ENCODE measurements around the gene TCEA2.

TCEA2 gene

DNA sequence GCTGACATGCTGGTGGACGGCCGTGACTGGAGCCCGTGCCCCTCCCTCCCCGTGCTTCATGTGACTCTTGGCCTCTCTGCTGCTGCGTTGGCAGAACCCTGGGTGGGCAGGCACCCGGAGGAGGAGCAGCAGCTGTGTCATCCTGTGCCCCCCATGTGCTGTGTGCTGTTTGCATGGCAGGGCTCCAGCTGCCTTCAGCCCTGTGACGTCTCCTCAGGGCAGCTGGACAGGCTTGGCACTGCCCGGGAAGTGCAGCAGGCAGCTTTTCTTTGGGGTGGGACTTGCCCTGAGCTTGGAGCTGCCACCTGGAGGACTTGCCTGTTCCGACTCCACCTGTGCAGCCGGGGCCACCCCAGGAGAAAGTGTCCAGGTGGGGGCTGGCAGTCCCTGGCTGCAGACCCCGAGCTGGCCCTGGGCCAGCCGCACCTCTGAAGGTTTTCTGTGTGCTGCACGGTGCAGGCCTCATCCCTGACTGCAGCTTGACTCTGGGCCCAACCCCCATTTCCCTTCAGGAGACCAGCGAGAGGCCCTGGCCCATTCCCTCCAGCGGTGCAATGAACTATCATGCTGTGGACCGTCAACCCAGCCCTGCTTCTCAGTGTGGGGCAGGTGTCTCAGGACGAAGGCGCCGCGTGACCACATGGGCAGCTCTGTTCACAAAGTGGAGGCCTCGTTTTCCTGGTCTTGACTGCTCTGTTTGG is 36.2 kb downstream of the TCEA2 start:
- no peak for DNase-seq

DNA sequence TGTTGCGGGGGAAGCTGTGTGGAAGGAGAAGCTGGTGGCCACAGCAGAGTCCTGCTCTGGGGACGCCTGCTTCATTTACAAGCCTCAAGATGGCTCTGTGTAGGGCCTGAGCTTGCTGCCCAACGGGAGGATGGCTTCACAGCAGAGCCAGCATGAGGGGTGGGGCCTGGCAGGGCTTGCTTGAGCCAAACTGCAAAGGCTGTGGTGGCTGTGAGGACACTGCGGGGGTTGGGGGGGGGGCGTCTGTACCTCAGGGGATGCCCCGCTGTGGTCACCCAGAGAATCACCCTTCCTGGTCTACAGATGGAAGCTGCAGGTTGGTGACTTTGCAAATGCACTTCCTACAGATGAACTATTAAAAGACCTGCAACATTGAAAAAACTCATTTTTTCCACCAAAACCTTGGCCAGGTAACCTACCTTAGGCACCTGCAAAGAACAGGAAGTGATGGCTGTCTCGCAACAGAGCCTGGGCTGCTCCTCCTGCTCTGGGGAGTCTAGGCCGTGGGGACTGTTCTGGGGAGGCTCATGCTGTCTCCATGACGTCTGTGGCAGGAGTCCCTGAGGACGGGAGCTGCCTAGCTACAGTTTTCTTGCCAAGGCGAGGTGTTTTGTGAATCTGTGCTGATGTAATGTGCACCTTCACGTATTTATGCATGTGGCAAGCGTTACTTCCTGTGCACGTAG is 37.0 kb downstream of the TCEA2 start:
- DNase-seq, result no peak

DNA sequence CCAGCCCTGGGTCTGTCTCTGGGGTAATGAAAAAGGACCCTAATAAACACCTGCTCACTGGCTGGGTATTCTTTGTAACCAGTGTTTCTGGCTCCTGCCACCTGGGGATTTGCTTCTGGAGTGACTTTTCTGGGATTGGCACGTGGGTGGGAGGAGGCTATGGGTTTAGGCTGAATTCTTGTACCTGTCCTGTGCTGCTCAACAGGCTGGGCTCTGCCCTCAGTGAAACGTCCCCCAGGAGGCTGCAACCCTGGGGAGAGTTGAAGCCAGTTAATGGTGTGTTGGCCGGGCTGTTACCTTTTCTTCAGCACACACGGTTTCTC is 37.5 kb downstream of the TCEA2 start:
- no peak for DNase-seq

DNA sequence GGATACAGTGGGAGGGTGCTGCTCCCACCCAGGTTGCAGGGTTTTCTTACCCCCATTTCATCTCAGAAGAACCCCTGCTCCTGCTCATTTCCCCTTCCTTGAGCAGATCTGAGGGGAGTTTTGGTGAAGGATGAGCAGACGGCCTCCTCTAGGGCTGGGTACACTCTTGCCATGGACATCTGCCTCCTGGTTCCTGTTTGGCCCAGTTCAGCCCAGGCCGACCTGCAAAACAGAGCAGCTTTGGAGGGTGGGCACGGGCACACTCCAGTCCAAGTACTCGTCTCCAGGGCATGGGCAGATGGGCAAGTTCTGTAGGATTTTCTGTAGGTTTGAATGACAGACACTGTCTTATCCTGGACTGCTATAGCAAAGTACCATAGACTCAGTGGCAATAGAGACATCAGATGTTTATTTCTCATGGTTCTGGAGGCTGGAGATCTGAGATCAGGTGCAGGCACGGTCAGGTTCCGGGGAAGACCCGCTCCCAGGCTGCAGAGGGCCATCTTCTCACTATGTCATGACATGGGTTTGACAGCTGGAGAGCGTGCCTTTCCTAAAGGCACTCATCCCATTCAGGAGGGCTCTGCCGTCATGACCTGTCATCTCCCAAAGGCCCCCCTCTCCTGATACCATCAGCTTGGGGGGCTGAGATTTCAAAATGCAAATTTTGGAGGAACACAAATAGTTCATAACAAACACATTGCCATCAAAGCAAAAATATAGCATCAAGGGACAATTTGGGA is 38.1 kb downstream of the TCEA2 start:
- no peak for DNase-seq

DNA sequence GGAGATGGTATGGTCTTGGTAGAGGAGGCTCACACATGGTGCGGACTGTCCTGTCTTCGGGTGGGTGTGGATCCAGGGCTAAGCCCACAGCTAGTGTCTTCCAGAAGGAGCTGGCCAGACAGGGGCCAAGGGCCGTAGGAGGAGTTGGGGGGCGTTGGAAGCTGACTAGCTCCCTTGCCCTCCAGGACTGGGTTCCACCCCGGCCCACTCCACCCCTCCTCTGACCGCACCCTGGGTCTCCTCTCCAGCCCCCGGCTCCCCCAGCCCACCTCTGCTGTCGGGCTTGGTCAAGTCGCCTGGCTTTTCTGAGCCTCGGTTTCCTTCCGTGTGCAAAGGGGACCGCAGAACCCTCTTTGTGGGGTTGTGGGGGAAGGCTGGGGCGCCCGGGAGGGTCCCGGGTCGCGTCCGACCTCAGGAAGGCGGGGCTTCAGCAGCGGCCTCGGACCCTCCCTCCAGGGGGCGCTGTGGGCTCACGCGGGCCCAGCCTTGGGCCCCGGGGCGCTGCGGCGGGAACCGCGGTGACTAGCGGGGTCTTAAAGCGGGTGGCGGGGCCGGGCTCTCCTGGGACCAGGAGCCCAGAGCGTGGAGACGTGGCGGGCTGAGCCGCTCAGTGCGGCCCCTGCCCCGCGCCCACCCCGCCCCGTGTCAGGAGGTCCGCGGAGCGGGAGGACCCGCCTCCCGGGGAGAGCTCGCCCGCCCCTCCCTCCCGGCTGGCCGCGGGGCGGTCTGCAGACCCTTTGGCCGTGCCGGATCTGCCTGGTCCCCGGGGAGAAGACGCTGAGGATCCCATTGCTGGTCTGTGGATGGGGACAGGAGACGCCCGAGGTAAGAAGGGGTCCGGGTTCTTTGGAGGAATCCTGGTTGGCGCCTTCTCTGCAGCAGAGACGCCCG is 39.0 kb downstream of the TCEA2 start:
- DNase-seq, result no peak

DNA sequence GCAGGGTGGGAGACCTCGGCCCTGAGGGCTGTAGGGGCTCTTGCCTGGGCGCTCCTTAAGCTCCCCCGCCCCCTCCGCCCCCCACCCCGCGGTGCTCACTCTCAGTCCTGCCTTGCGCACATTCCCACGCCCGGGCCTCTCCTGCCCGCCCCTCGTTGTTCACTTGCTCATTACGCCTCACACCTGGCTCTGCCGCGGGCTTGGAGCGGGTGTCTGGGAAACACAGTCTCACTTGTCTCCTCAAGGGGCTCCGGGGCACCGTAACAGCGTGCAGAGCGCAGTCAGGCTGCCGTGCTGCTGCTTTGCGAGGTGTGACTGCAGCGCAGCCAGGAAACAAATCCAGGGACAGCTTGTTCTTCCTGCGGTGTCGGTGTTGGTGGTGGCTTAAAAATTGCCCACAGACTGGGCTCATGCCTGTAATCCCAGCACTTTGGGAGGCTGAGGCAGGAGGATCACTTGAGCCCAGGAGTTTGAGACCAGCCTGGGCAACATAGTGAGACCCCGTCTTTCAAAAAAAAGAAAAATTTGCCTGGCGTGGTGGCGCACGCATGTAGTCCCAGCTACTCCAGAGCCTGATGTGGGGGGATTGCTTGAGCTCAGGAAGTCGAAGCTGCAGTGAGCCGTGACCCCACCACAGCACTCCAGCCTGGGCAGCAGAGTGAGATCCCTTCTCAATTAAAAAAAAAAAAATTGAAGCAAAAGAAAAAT is 39.8 kb downstream of the TCEA2 start:
- no peak for DNase-seq

DNA sequence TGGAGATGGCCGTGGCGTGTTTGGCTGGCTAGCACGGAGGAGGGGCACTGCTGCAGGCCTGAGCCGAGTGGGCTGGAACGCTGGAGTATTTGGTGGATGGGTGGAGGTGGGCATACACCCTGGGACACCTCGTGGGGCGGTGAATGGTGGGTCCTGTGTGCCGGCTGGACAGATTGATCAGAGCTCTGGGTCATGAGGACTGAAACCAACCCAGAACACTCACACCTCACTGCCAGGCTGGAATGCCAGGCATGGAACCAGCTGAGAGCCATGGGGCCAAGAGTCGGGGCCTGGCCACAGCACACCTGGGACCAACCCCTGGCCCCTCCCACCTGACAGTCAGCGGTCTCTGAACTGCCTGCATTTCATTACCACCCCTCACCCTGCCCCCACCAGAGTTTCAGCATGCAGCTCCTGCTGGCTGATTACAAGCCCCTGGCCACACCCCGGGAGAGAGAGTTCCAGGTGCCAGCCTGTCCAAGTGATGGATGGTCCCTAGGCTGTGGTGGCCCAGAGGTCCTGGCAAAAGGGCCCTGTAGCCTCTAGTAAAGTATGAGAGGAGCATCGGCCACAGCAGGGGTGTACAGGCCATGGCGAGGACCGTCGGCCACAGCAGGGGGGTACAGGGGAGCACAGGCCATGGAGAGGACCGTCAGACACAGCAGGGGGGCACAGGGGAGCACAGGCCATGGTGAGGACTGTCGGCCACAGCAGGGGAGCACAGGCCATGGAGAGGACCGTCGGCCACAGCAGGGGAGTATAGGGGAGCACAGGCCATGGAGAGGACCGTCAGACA is 41.1 kb downstream of the TCEA2 start:
- no peak for DNase-seq

DNA sequence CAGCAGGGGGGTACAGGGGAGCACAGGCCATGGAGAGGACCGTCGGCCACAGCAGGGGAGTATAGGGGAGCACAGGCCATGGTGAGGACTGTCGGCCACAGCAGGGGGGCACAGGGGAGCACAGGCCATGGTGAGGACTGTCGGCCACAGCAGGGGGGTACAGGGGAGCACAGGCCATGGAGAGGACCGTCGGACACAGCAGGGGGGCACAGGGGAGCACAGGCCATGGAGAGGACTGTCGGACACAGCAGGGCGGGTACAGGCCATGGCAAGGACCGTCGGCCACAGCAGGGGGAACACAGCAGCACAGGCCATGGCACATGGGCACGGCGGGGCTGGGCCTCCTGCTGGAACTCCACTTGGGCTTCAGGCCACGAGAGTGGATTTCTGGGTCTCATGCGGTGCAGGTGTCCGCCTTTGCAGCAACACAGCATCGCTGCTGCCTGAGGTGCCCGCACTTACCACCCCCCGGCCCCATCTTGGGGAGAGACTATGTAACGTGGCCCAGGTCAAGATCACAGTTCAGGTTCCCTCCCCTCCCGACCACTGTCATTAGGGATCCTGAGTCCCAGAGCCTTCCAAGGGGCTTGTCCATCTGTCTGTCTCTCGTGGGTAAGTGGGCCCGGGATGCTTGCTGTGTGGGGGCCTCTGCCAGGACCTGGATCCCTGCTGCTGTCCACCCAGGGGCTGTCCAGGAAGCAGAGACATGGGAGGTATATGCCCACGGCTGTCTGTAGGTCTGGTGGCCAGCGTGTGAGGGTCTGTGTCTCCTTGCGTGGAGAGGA is 41.9 kb downstream of the TCEA2 start:
- DNase-seq, result no peak

DNA sequence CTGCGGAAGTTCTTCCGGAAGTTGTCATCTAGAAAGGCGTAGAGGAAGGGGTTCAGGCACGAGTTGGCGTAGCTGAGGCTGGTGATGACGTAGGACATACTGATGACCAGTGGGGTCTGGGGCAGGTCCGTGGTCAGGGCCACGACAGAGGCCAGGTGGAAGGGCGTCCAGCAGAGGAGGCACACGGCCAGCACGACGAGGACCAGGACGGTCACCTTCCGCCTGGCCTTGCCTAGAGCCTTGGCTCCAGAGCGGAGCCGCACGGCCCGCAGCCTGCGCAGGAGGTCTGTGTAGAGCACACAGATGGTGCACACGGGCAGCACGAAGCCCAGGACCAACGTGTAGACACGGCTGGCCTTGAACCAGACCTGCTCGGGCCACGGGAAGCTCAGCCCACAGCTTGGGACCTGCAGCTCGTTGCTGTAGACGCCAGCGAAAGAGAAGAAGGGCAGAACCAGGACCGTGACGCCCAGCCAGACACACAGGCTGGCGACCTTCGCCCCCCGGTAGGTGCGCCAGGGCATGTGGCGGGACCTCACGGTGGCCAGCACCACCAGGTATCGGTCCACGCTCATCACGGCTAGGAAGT is 42.9 kb downstream of the TCEA2 start:
- no peak for DNase-seq

DNA sequence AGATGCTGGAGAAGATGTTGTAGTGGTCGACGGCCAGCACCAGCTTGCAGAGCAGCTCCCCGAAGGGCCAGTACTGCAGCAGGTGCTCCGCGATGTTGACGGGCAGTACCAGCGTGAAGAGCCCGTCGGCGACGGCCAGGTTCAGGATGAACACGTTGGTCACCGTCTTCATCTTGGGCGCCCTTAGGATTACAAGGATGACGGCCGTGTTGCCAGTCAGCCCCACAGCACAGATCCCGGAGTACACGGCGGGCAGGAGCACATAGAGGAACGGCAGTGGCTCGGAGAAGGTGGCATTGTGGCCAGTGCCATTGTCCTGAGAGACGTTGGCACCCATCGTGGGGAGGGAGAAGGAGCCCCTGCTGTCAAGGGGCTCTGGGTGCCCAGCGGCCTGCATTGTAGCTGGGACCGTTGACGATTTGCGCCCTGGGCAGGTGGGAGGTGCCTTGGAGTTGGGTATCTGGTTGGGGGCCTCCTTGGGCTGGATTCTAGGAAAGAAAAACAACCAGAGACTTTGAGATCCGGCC is 43.5 kb downstream of the TCEA2 start:
- DNase-seq, result no peak

DNA sequence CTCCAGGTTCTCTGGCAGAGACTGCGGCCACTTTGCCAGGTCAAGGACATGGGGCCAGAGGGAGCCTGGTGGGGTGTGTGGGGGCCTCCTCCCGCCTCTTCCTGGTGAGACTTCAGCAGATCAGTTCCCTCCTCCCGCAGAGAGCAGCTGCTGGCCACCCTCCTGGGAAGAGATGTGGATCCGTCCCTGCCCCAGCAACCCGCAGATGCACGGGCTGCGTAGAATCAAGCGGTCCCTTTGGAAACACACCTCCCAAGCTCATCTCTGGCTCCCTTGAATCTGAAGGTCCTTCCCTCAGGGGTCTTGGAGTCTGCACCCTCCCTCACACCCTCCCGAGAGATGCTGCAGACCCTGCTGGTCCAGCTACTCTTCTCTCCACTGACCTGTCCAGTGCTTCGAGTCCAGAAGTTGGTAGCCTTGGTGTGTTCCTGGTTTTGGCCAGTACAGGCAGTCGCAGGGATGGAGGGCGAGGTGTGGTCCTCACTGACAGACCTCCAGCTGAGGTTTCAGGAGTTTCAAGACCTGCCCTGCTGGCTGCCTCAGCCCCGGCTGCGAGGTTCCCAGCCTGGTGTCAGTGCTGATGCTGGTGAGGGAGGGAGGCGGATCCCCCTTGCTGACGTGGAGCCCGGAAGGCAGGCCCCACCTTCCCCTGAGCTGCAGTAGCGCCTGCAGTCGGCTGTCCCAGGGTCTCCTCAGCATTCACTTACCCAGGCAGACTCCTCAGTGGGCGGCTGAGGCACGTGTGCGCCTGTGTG is 44.2 kb downstream of the TCEA2 start, which contains the start of gene NPBWR2:
Gene NPBWR2, minus strand, starts transcription at position 585 of the 755 bp plus-strand sequence. CDS start 734 bp downstream, outside the sequence.
- no peak for DNase-seq

DNA sequence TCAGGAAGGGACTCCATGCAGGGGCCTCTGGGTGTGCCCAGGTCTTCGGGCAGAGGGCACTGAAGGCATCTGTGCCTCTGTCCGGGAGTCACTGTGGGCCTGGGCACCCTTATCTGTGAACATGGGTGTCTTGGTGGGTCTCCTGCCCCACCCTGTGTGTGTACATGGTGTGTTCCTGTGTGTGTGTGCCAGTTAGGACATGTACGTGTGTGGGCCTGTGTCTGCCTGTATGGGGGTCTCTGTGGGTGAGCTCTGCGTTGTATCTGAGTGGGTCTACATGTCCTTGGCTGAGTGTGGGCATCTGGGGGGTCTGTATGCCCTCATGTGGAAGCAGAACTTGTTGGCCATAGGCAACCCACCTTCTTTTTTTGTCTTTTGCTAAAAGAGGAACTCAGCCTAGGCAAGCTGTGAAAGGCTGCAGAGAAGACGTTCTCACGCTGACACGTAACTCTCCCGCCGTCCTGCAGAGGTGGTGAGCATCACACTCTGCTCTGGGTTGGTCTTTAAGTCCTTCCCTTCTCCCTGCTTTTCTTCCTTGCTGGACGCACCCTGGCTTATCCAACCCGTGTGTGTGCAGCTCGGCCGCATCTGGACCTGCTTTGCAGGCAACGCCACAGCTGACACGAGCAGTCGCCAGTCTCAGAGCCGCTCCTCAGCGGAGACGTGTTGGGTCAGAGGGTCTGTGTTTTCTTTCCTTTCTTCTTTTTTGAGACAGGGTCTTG is 44.9 kb downstream of the TCEA2 start:
- no peak for DNase-seq

DNA sequence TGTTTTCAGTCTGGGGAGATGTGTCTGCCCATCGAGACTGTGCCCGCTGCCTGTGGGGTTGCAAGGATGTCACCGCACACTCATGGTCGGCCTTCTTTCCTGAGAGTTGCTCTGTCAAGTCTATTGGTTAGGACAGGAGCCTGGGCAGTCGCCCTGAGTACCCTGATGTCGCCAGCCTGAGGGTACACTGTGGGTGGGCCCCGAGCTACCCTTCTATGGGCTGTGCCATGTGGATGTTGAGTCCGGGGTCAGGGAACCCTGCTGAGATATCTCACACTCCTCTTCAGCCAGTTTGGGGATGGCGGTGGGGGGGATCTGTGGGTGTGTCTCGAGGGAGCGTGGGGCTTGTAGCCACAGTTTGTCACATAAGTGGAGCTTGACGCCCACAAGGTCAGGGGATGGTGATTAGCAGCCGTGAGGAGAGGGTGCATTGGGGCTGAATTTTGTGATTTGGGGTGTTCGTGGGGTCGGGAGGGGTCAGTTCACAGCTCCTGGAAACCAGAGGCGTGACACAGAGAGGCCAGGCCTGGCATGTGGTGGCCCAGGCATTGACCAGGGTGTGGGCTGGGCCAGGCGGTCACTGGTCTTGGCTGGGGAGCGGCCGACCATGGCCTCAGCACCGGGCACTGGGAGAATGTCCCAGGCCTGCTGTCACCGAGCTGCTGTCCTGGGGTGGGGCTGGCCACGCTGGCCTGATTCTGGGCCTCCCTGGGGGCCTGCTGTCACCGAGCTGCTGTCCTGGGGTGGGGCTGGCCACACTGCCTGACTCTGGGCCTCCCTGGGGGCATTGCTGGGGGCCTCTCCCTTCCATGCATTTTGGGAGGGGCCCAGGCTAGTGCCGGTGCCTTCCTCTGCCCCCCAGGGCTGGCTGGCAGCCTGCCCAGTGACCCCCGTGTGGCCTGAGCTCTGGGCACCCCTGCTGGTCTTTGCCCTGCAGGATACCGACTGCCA is 46.0 kb downstream of the TCEA2 start:
- DNase-seq, result no peak

DNA sequence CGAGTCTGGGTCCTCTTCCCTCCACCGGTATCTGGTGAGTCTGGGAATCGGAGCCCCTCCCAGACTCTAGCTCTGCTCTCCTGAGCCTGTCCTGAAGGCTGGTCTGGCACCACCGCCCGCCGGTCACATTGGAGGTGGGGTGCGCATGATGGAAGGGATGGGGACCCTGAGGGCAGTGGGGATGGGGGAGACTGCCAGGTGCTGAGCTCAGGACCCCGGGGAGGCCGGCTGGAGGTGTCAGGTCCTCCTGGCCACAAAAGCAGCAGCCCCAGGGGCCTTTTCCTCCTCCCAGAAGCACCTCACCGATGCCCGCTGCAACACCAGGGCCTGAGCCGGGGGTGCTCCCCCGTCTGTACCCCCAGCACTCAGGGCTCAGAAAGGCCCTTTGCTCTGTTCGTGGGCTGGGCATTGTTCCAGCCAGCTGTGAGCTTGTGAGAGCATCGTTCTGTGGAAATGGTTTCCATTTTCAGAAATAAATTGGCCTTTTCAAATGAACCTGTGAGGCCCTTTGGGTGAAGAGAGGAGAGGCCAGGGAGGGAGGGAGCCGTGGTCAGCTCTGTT is 46.9 kb downstream of the TCEA2 start:
- DNase-seq, result no peak

DNA sequence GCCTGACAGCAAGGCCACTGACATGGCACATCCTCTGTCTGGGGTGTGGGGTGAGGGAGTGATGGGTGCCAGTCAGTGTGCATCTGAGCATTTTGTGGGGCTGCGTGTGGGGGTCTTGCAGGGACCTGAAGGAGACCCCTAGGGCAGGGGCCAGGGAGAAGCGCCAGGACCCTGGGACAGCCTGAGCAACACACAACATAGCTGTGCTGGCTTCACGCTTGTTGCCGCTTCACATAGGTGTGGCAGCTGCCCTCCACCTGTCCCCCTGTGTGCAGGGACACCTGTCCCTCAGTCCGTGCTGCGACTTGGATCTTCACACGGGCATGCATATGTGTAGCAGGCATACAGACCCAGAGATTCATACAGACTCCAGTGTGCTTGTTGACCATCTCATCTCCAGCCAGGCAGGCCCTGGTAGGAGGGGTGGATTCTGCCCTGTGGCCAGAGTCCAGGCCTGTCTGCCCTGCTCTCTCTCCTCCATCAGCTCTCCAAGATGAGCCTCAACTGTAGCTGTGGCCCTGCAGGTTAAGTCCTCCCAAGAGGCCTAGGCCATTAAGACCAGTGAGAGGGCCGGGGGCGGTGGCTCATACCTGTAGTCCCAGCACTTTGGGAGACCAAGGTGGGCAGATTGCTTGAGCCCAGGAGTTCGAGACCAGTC is 47.5 kb downstream of the TCEA2 start:
- no peak for DNase-seq
